ENCODE results near the gene SUSD6. TPM values are rescaled to one million over a fixed set of nuclear protein-coding genes. Genes with fewer than 3 reads are reported as not detected.

The SUSD6 gene
- total and polyA plus RNA-seq, 2 experiments from 2014 or later, result 15.7 to 28.4 TPM

DNA sequence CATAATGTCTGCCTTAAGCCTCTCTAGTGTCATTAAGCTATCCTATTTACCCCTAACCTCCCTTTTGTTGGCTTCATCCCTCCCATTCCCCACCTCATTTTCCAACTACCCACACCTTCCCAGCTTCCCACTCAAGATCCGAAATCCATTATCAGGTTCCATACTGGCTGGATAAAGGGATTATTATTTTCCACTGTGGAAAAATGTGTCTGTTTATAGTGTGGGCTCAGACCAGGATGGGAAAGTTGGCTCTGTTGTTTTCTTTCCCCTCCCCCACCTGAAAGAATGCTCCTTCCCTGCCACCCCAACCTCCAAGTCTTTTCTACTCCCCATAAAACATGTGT, 49.8 kb downstream of the SUSD6 start:
- TF ChIP-seq EZH2phosphoT487 (IDR thresholded peaks at IDR 0.05; ENCODE audit: low read depth, severe bottlenecking, unreplicated experiment), result no peak
- Histone ChIP-seq H3K27ac (no peak overlapping the region), H3K27me3 (no peaks in the 10 kb centered on the region), H3K36me3 (replicated peaks; ENCODE audit: insufficient read depth, low read depth) (no peaks in the 10 kb centered on the region), H3K79me2 (peaks cover 76% of the 10 kb centered on the region), H4K20me1 (ENCODE audit: insufficient read depth, poor library complexity, severe bottlenecking) (peaks cover 16% of the 10 kb centered on the region), H3K9me2 (replicated peaks; ENCODE audit: insufficient read depth) (no peaks in the 10 kb centered on the region), H2AFZ (no peak overlapping the region), H3K4me1 (ENCODE audit: insufficient read depth) (peaks cover 86% of the 10 kb centered on the region), H3K4me3 (no peak overlapping the region), H3K9me3 (ENCODE audit: low read depth) (no peaks in the 10 kb centered on the region), H3K4me2 (no peak overlapping the region)
- DNase-seq (ENCODE audit: low spot score), result no peak
- WGBS (ENCODE audit: low lambda C conversion rate, missing lambda C conversion rate), result 93% methylated on average over 1 of the region's 1 CpG

DNA sequence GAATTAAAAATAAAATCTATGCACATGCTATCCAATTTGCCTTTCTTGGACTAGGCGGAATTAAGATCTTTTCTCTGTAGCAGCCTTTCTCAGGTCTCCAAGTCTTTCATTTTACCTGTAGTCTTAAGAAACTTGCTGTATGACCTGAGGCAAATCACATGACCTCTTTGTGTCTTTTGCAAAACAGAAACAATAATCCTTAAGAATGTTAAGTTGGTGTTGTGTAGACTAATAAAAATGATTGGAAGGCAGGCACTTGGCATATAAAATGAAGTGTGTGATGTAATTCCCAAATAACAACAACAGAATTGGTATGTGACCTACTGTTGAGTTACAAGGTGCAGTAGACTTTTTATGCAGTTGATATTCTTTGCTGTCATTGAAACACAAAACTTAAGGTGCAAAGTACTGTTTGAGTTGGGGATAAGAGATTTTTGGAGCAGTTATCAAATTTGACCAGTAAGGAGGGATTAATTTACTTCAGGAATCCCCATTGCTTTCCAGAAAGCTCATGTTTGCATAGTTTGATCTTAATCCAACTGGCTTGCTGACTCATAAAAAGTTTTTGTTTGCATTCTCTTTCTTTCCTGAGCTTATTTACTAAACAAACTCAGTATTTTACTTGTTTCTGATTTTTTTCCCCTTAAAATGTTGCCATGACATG, 51.4 kb downstream of the SUSD6 start:
- TF ChIP-seq EZH2 (IDR thresholded peaks at IDR 0.05; ENCODE audit: borderline replicate concordance), result no peak
- TF ChIP-seq EZH2phosphoT487 (IDR thresholded peaks at IDR 0.05; ENCODE audit: low read depth, severe bottlenecking, unreplicated experiment), result no peak
- TF ChIP-seq, protein P1, sequence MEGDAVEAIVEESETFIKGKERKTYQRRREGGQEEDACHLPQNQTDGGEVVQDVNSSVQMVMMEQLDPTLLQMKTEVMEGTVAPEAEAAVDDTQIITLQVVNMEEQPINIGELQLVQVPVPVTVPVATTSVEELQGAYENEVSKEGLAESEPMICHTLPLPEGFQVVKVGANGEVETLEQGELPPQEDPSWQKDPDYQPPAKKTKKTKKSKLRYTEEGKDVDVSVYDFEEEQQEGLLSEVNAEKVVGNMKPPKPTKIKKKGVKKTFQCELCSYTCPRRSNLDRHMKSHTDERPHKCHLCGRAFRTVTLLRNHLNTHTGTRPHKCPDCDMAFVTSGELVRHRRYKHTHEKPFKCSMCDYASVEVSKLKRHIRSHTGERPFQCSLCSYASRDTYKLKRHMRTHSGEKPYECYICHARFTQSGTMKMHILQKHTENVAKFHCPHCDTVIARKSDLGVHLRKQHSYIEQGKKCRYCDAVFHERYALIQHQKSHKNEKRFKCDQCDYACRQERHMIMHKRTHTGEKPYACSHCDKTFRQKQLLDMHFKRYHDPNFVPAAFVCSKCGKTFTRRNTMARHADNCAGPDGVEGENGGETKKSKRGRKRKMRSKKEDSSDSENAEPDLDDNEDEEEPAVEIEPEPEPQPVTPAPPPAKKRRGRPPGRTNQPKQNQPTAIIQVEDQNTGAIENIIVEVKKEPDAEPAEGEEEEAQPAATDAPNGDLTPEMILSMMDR (IDR thresholded peaks at IDR 0.05; ENCODE audit: poor library complexity), result no peak
- Histone ChIP-seq H3K9me3 (ENCODE audit: low read depth) (no peaks in the 10 kb centered on the region), H3K4me3 (no peak overlapping the region), H4K20me1 (ENCODE audit: insufficient read depth, poor library complexity, severe bottlenecking) (peaks cover 18% of the 10 kb centered on the region), H3K27ac (peak overlapping the region; percentile 55), H2AFZ (no peak overlapping the region), H3K4me1 (ENCODE audit: insufficient read depth) (peaks cover 83% of the 10 kb centered on the region), H3K9me2 (replicated peaks; ENCODE audit: insufficient read depth) (no peaks in the 10 kb centered on the region), H3K27me3 (no peaks in the 10 kb centered on the region), H3K79me2 (peaks cover 73% of the 10 kb centered on the region), H3K36me3 (replicated peaks; ENCODE audit: insufficient read depth, low read depth) (no peaks in the 10 kb centered on the region), H3K4me2 (peak overlapping the region; percentile 19)
- DNase-seq (ENCODE audit: low spot score), result no peak
- WGBS (ENCODE audit: low lambda C conversion rate, missing lambda C conversion rate), result 94% methylated on average over 1 of the region's 1 CpG

DNA sequence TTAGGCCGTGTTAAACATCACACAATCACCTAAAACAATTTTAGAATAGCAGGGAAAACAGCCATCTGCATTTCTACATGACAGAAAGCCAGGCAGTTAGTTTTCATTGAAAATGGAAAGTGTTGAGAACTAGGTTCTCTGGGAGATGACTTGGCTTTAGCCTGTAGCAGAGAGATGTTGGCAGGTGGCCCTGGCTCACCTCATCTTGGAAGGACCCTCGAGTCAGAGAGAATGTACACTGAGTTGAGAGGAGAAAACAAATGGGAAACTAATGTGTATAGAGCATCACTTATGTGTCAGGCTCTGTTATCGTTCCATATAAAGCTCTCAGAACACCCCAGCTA, 51.9 kb downstream of the SUSD6 start:
- Histone ChIP-seq H3K27me3 (no peaks in the 10 kb centered on the region), H3K36me3 (replicated peaks; ENCODE audit: insufficient read depth, low read depth) (no peaks in the 10 kb centered on the region), H2AFZ (no peak overlapping the region), H3K27ac (peak overlapping the region; percentile 55), H3K4me2 (no peak overlapping the region), H3K9me3 (ENCODE audit: low read depth) (no peaks in the 10 kb centered on the region), H3K79me2 (peaks cover 78% of the 10 kb centered on the region), H3K4me3 (no peak overlapping the region), H3K4me1 (ENCODE audit: insufficient read depth) (peaks cover 78% of the 10 kb centered on the region), H4K20me1 (ENCODE audit: insufficient read depth, poor library complexity, severe bottlenecking) (peaks cover 18% of the 10 kb centered on the region), H3K9me2 (replicated peaks; ENCODE audit: insufficient read depth) (no peaks in the 10 kb centered on the region)
- no peak for DNase-seq (ENCODE audit: low spot score)
- WGBS (ENCODE audit: low lambda C conversion rate, missing lambda C conversion rate), result 65% methylated on average over 3 of the region's 3 CpGs
- TF ChIP-seq, protein P1 (IDR thresholded peaks at IDR 0.05; ENCODE audit: poor library complexity), result no peak
- TF ChIP-seq EZH2phosphoT487 (IDR thresholded peaks at IDR 0.05; ENCODE audit: low read depth, severe bottlenecking, unreplicated experiment) (no peak), EZH2 (IDR thresholded peaks at IDR 0.05; ENCODE audit: borderline replicate concordance) (no peak)

DNA sequence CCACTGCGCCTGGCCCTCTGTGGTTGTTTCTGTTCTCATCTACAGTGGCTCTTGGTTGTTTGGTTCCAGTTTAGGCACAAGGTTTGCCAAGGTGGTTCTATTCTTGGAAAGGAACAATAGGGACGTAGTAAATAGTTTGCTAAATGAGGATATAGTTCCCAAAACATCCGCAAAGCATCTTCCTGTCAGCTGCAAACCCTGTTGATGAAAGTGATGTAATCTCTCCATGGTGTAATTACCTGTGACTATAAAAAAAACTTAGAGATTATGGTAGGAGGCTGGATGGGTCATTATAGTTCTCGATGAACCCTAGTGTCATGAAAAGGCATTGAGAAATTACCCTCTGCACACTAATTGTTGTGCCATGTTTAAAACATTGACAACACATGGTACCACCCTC, 52.9 kb downstream of the SUSD6 start:
- DNase-seq (ENCODE audit: low spot score), result no peak
- WGBS (ENCODE audit: low lambda C conversion rate, missing lambda C conversion rate), result 93% methylated on average over 4 of the region's 4 CpGs
- H3K27ac ChIP-seq, result peak overlapping the region; percentile 29

More for the DNA sequence above, 52.9 kb downstream of the SUSD6 start:
- H3K79me2 ChIP-seq, result peaks cover 84% of the 10 kb centered on the region
- no peak overlapping the region for H3K4me3 ChIP-seq
- peaks cover 18% of the 10 kb centered on the region for H4K20me1 ChIP-seq (ENCODE audit: insufficient read depth, poor library complexity, severe bottlenecking)
- no peaks in the 10 kb centered on the region for H3K36me3 ChIP-seq (replicated peaks; ENCODE audit: insufficient read depth, low read depth)
- H3K27me3 ChIP-seq, result no peaks in the 10 kb centered on the region
- H3K9me2 ChIP-seq (replicated peaks; ENCODE audit: insufficient read depth), result no peaks in the 10 kb centered on the region
- no peak overlapping the region for H3K4me2 ChIP-seq
- H3K4me1 ChIP-seq (ENCODE audit: insufficient read depth), result peaks cover 68% of the 10 kb centered on the region
- TF ChIP-seq EZH2 (IDR thresholded peaks at IDR 0.05; ENCODE audit: borderline replicate concordance) (no peak), EZH2phosphoT487 (IDR thresholded peaks at IDR 0.05; ENCODE audit: low read depth, severe bottlenecking, unreplicated experiment) (no peak)
- TF ChIP-seq, protein P1 (IDR thresholded peaks at IDR 0.05; ENCODE audit: poor library complexity), result no peak
- H2AFZ ChIP-seq, result no peak overlapping the region
- no peaks in the 10 kb centered on the region for H3K9me3 ChIP-seq (ENCODE audit: low read depth)
